ENCODE data around the gene SLC25A19. TPM values are rescaled to one million over a fixed set of nuclear protein-coding genes. Genes with fewer than 3 reads are reported as not detected.

The SLC25A19 gene
- total RNA-seq, 1 donor from 2014 or later, result 2.9 TPM

GRCh38 chr17:75319904-75320691, 30.9 kb upstream of the SLC25A19 start:
- H3K36me3 Mint-ChIP-seq (ENCODE audit: low read depth, unreplicated experiment), result peaks cover 9% of the 10 kb centered on the region
- H3K27ac Mint-ChIP-seq (ENCODE audit: unreplicated experiment), result no peak overlapping the region
- no peak for TF ChIP-seq CTCF (IDR thresholded peaks at IDR 0.05; ENCODE audit: unreplicated experiment)
- no peak for DNase-seq (ENCODE audit: low spot score)
- H3K4me1 Mint-ChIP-seq (ENCODE audit: unreplicated experiment), result peaks cover 6% of the 10 kb centered on the region
- H3K4me3 Mint-ChIP-seq (ENCODE audit: unreplicated experiment), result peak overlapping the region; percentile 19
- no peaks in the 10 kb centered on the region for H3K9me3 Mint-ChIP-seq (ENCODE audit: unreplicated experiment)
- H3K27me3 Mint-ChIP-seq (ENCODE audit: unreplicated experiment), result peaks cover 7% of the 10 kb centered on the region

- no peak for TF ChIP-seq CTCF (IDR thresholded peaks at IDR 0.05; ENCODE audit: unreplicated experiment)
- H3K27ac Mint-ChIP-seq (ENCODE audit: unreplicated experiment), result peak overlapping the region; percentile 78
- H3K27me3 Mint-ChIP-seq (ENCODE audit: unreplicated experiment), result peaks cover 10% of the 10 kb centered on the region
- H3K4me1 Mint-ChIP-seq (ENCODE audit: unreplicated experiment), result peaks cover 4% of the 10 kb centered on the region
- no peak for DNase-seq (ENCODE audit: low spot score)
- H3K36me3 Mint-ChIP-seq (ENCODE audit: low read depth, unreplicated experiment), result peaks cover 9% of the 10 kb centered on the region
- no peak overlapping the region for H3K4me3 Mint-ChIP-seq (ENCODE audit: unreplicated experiment)
- no peaks in the 10 kb centered on the region for H3K9me3 Mint-ChIP-seq (ENCODE audit: unreplicated experiment)
Measured at GRCh38 chr17:75318615-75319222, 29.5 kb upstream of the SLC25A19 start.

GRCh38 chr17:75318211-75318610, 29.0 kb upstream of the SLC25A19 start:
- Mint-ChIP-seq H3K4me1 (ENCODE audit: unreplicated experiment) (peaks cover 4% of the 10 kb centered on the region), H3K27ac (ENCODE audit: unreplicated experiment) (no peak overlapping the region), H3K9me3 (ENCODE audit: unreplicated experiment) (no peaks in the 10 kb centered on the region), H3K4me3 (ENCODE audit: unreplicated experiment) (no peak overlapping the region), H3K27me3 (ENCODE audit: unreplicated experiment) (peaks cover 11% of the 10 kb centered on the region), H3K36me3 (ENCODE audit: low read depth, unreplicated experiment) (peaks cover 9% of the 10 kb centered on the region)
- no peak for TF ChIP-seq CTCF (IDR thresholded peaks at IDR 0.05; ENCODE audit: unreplicated experiment)
- DNase-seq (ENCODE audit: low spot score), result no peak

GRCh38 chr17:75317671-75318070, 28.4 kb upstream of the SLC25A19 start:
- peaks cover 9% of the 10 kb centered on the region for H3K36me3 Mint-ChIP-seq (ENCODE audit: low read depth, unreplicated experiment)
- H3K27ac Mint-ChIP-seq (ENCODE audit: unreplicated experiment), result no peak overlapping the region
- DNase-seq (ENCODE audit: low spot score), result no peak
- peaks cover 4% of the 10 kb centered on the region for H3K4me1 Mint-ChIP-seq (ENCODE audit: unreplicated experiment)
- no peaks in the 10 kb centered on the region for H3K9me3 Mint-ChIP-seq (ENCODE audit: unreplicated experiment)
- H3K4me3 Mint-ChIP-seq (ENCODE audit: unreplicated experiment), result no peak overlapping the region
- no peak for TF ChIP-seq CTCF (IDR thresholded peaks at IDR 0.05; ENCODE audit: unreplicated experiment)
- peaks cover 11% of the 10 kb centered on the region for H3K27me3 Mint-ChIP-seq (ENCODE audit: unreplicated experiment)

GRCh38 chr17:75316253-75316652, 27.0 kb upstream of the SLC25A19 start:
- peaks cover 9% of the 10 kb centered on the region for H3K36me3 Mint-ChIP-seq (ENCODE audit: low read depth, unreplicated experiment)
- H3K4me3 Mint-ChIP-seq (ENCODE audit: unreplicated experiment), result no peak overlapping the region
- no peak for TF ChIP-seq CTCF (IDR thresholded peaks at IDR 0.05; ENCODE audit: unreplicated experiment)
- H3K27ac Mint-ChIP-seq (ENCODE audit: unreplicated experiment), result no peak overlapping the region
- H3K9me3 Mint-ChIP-seq (ENCODE audit: unreplicated experiment), result no peaks in the 10 kb centered on the region
- H3K4me1 Mint-ChIP-seq (ENCODE audit: unreplicated experiment), result peaks cover 4% of the 10 kb centered on the region
- no peak for DNase-seq (ENCODE audit: low spot score)
- H3K27me3 Mint-ChIP-seq (ENCODE audit: unreplicated experiment), result peaks cover 11% of the 10 kb centered on the region

All from endothelial cell (in vitro differentiated cells).